Breast epithelium (tissue), 3 donors: ENCODE measurements around the gene ASB4.

Experiments
- CTCF ChIP-seq, 3 donors: fragments of 450-650 bp; IDR thresholded peaks; one replicate each; pipeline ENCODE4 v1.5.1; 2016 to 2017; ENCODE audit warnings: antibody characterized with exemption in 3 of 3, mild to moderate bottlenecking in 3 of 3, moderate library complexity in 3 of 3
- POLR2A ChIP-seq: fragments of 450-650 bp; IDR thresholded peaks from one replicate; pipeline ENCODE4 v1.6.1; 2016; ENCODE audit warnings: antibody characterized with exemption, mild to moderate bottlenecking, moderate library complexity
- POLR2AphosphoS5 ChIP-seq, 3 donors: sonication (generic); formaldehyde crosslinking; IDR thresholded peaks; one replicate each; pipeline ENCODE4 v1.6.1; 2017; ENCODE audit warnings: antibody characterized with exemption in 3 of 3

GRCh38 chr7:95473276-95473985 is 12.3 kb upstream of the ASB4 start:
- TF ChIP-seq POLR2A: no peak
- no peak for TF ChIP-seq POLR2AphosphoS5 (IDR thresholded peaks at IDR 0.05)
- no peak for TF ChIP-seq CTCF (IDR thresholded peaks at IDR 0.05)
